NCI-H510A treated with DMSO at 0.1 percent for 48 hours (cell line): ENCODE results near the gene SH3GLB2.
"Not testable (repeated sequence)": the region's sequence is repeated elsewhere in the genome, so short reads cannot be mapped to it uniquely, and the experiment has no call there.

Source experiments
- DNase-seq: peaks from one replicate; lab custom pipeline; 2025; lab: John Stamatoyannopoulos, UW

The SH3GLB2 gene

GRCh38 chr9:128998462-128998861, 29.7 kb downstream of the SH3GLB2 start:
- no peak for DNase-seq

DNA sequence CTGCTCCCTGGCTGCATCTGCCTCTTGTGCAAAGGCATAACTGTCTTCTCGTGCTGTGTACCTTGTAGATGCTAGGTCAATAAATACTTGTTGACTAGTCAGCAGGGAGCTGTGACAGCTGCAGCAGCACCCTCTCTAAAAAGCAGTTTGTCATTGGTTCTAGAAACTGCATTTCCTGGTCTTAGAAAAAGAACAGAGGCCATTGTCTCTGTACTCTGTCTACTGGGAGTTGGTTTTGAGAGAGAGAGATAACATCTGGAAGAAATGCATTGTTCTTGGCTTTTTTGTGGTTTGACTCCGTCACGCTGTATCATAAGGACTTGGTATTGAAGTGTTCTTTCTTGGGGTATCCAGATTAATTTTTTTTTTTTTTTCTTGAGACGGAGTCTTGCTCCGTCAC, 32.3 kb downstream of the SH3GLB2 start:
- DNase-seq = peak; percentile 8

DNA sequence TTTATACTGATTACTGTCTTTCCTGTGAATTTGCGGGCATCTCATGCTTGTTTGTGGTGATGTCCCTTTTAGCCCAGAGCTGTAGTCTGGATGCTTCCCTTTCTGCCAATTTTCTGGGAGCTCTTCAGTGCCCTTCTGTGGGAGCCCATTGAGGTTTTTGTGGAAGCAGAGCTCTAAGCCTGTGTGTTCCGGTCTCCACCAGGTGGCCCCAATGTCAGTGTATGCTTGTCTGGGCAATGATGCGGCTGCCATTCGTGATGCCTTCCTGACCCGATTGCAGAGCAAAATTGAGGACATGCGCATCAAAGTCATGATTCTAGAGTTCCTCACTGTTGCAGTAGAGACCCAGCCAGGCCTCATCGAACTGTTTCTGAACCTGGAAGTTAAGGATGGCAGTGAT, 35.1 kb downstream of the SH3GLB2 start:
- no peak for DNase-seq

DNA sequence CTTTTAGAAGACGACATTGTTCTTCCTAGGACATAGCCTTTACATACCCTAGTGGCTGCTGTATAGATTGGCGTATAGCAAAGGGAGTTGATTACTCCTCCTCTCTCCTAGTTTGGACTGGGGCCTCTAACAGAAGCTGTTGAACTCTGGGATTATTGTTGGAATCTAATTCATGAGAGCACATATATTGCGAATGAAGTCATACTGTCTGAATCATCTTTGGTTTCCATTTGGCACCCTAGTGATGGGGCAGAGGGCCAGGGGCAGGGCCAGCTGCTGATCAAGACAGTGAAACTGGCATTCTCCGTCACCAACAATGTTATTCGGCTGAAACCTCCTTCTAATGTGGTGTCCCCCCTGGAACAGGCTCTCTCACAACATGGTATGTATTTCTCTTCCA, 40.3 kb downstream of the SH3GLB2 start:
- DNase-seq = no peak

GRCh38 chr9:128986671-128987070, 41.5 kb downstream of the SH3GLB2 start:
- DNase-seq = no peak

GRCh38 chr9:128983536-128983935, 44.6 kb downstream of the SH3GLB2 start:
- DNase-seq = no peak

DNA sequence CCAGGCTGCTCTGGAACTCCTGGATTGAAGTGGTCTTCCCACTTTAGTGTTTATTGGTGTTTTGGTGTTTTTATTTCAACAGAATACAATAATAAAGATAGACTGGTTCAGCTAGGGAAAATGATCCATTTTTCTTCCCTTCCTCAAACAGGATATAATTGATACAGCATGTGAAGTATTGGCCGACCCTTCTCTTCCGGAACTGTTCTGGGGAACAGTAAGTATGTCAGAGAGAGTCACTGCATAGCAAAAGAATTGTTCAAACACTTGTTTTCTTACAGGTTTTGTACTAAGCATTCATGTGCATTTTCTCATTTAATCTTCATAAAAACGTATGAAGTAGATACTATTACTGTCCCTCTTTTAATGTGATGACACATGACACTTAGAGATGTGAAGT, 49.0 kb downstream of the SH3GLB2 start:
- no peak for DNase-seq

GRCh38 chr9:128972956-128973355, 55.2 kb downstream of the SH3GLB2 start:
- DNase-seq = no peak

- DNase-seq = no peak
Observed at GRCh38 chr9:128969491-128969890, 58.6 kb downstream of the SH3GLB2 start.

DNA sequence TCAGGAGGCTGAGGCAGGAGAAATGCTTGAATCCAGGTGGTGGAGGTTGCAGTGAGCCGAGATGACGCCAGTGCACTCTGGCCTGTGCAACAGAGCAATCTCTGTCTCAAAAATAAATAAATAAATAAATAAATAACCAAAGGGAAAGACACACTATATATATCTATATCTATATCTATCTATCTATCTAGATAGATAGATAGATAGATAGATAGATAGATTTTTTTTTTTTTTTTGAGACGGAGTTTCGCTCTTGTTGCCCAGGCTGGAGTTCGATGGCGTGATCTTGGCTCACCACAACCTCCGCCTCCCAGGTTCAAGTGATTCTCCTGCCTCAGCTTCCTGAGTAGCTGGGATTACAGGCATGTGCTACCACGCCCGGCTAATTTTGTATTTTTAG, 66.7 kb downstream of the SH3GLB2 start:
- DNase-seq = not testable (repeated sequence)
